NCI-H1105 treated with DMSO at 0.1 percent for 48 hours (cell line): ENCODE measurements around the gene PIM3.
"Not testable (repeated sequence)": the region's sequence is repeated elsewhere in the genome, so short reads cannot be mapped to it uniquely, and the experiment has no call there.

Experiments used
- DNase-seq: peaks from one replicate; lab custom pipeline; 2025; lab: John Stamatoyannopoulos, UW

The PIM3 gene

GRCh38 chr22:49968313-49968830 is 7.8 kb downstream of the PIM3 start:
- DNase-seq: no peak

- no peak for DNase-seq
These were observed 8.5 kb downstream of the PIM3 start for GRCh38 chr22:49968831-49969661.

- no peak for DNase-seq
These were observed 9.4 kb downstream of the PIM3 start for GRCh38 chr22:49969751-49970527.

GRCh38 chr22:49970528-49971231 is 10.1 kb downstream of the PIM3 start:
- DNase-seq: peak; percentile 64

GRCh38 chr22:49971232-49972162 is 10.9 kb downstream of the PIM3 start:
- no peak for DNase-seq

- DNase-seq: no peak
These were observed 11.8 kb downstream of the PIM3 start for GRCh38 chr22:49972163-49973017.

- no peak for DNase-seq
These were observed 12.7 kb downstream of the PIM3 start for GRCh38 chr22:49973018-49973961.

- no peak for DNase-seq
These were observed 15.2 kb downstream of the PIM3 start for GRCh38 chr22:49975543-49976389.

- DNase-seq: no peak
These were observed 16.0 kb downstream of the PIM3 start for GRCh38 chr22:49976439-49977175.

GRCh38 chr22:49977578-49977977 is 17.0 kb downstream of the PIM3 start:
- DNase-seq: no peak

GRCh38 chr22:49979587-49980264 is 19.2 kb downstream of the PIM3 start:
- no peak for DNase-seq

- DNase-seq: not testable (repeated sequence)
These were observed 21.2 kb downstream of the PIM3 start for GRCh38 chr22:49981799-49982198.

GRCh38 chr22:49983148-49984042 is 22.8 kb downstream of the PIM3 start:
- DNase-seq: no peak

GRCh38 chr22:49986325-49986724 is 25.8 kb downstream of the PIM3 start:
- no peak for DNase-seq

- not testable (repeated sequence) for DNase-seq
These were observed 29.3 kb downstream of the PIM3 start for GRCh38 chr22:49989826-49990225.

- DNase-seq: no peak
These were observed 30.6 kb downstream of the PIM3 start for GRCh38 chr22:49991167-49991566.
